Activated naive CD4-positive, alpha-beta T cell (primary cell): ENCODE data around the gene JCAD.

ENCODE experiments used
- DNase-seq, 4 experiments: peaks; one replicate each; lab custom pipeline; 2025; lab: John Stamatoyannopoulos, UW

Gene JCAD

DNA sequence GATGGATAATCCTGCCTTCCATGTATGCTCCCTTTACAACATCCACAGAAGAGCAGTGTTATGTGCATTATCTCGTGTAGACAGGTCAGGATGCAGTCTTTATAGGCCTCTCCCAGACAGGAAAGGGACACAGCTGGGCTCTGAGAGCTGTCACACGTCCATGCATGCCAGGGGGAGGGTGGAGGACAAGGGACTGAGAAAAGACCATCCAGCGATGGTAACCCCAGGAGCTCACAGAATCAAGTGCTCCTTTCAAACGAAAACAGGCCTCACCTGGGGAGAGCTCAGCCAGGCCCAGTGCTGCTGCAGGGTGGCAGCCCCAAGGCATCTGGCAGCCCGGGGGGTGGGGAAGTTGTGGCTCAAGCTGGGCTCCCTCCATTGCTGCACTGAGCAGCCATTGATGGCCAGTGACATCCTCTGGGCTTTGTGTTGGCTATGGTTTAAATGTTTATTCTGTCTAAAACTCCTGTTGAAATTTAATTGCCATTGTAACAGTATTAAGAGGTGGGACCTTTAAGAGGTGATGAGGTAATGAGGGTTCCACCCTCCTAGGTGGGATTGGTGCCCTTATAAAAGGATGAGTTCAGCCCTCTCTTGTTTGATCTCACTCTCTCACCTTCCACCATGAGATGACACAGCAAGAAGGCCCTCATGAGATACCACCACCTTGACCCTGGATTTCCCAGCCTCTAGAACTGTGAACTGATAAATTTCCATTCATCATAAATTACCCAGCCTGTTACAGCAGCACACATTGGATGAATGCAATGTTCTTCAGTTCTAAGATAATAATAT, 15.7 kb downstream of the JCAD start:
- no peak for DNase-seq

DNA sequence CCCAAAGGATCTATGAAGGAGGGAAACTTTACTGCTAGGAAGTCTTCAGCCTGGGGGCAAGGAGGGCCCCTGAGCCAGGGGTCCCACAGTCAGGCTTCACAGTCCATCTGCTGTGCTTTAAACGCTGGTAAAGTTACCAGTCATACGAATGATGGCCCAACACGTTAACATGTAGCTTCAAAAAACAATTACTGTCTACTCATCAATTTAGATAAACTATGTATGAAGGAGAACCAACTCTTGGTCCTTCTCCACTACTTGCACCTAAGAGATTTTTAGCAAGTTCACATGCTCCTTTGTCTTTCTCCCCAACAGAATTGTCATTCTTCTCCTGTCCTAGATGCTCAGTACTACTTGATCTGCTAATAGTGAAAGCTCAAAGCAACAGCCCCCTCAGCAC, 16.6 kb downstream of the JCAD start:
- no peak for DNase-seq

DNA sequence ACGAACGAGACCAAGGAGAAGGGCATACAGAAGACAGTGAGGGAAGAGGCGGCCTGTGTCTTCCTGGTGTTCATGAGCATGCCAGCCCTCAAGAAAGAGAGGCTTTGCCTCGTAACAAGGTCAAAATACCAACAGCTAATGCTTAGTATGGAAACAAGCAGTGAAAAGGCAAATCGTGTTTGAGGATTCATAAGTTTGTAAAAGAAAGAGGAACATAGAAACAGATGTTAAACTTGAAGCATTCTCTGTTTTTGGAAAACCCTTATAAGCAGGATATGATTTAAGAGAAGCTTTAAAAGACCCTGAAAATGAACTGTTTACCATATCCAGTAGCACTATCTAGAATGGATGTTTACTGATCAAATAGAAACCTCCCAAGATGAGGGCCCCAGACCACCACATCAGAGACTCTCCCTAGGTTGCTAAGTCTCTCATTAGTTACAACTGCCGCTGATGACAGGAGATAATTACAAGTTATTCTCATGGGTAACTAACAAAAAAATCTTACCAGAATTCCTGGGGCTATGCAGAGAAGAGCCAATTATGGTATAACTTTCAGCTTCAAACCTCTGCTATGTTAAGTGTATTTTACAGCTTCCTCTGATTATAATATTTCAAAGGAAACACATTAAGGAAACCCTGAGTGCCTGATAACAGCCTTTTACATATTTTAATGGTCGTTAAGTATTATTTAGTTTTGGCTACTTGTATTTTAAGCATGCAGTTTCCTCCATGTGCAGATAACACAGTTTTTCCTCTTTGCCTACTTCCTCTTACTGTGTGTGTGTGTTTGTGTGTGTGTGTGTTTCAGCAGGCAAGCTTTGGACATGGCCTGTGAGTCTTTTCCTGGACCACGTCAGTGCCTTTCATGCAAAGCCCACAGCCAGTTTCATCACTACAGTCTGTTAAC, 17.9 kb downstream of the JCAD start:
- DNase-seq, result no peak

DNA sequence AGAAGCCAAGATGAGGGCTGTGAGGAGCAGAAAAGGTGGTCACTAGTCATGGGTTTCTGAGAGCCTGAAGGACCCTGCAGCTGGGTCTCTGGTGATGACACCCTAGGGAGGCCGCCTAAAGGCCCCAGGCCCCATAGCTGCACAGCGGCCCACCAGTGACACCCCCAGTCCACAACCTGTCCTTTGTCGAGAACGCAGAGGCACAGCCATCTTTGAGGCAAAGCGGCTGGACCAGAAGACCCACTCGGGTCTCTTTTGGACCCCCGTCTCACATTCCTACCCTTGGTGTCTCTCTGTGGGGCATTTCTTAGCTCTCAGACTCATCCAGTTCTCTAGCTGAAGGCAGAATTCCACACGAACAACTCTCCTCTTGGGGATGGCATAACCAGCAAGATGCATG, 18.8 kb downstream of the JCAD start:
- DNase-seq, result no peak

DNA sequence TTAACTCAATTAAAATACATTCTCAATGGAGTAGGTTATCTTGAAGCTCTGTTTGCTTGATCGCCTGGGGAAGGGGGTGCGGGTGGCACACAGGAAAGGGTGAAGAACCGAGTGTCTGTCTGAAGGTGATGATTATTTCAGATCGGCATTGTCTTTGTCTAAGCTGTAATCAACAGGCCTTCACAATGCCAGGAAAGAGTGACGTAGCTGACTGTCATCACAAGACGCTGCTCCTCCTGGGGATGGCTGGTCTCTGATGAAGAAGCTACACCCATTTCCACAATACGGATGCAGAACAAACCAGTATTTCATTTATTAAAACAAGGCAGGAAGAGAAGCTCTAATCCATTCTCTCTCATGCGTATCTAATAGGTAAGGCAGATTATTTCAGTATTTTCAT, 19.4 kb downstream of the JCAD start:
- no peak for DNase-seq

DNA sequence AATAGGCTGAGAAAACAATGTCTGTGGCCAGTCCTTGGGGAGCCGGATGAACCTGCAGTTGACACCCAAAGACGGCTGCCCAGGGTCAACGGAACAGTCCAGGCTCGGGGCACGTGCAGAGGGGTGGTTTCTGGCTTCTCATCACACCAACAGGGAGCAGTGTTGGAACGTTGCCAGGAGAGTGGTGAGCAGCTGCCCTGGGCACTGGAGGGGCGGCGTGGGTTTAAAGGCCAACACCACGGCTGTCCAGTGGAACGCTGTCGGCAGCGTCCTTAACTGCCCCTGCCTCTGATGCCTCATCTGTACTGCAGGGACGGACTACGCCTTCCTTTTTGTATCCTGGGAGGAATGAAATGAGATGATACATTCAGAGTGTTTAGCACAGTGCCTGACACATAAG, 19.8 kb downstream of the JCAD start:
- no peak for DNase-seq

DNA sequence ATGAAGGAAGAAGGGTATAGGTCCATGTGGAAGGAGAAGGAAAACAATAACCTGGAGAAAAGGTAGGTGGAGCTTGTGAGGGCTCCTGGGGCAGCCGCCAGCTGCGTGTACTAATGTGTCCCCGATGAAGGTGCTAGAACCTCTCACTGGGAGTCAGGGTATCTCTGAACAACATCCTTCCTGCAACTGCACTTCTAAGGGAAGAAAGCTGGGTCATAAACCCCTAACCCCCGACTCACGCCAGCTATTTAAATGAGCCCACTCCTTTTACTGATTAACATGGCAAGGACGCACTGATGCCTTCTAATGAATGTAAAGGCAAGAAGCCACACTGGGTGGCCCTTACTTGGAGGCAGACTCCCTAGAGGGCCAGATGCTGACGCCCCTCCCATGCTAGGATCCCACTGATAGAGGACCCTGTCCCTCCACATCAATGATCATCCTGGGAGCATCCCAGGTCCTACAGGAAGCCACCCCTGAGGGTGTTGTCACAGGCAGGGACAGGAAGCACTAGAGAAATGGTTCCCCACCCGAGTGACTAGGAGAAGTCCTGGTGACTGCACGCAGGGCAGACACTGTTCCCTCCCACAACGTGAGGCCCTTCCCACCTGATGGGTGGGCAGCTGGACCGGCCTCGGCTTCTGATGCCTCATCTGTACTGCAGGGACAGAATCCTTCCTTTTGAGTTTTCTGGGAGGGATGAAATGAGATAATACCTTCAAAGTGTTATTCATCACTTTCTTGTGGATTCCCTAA, 20.4 kb downstream of the JCAD start:
- no peak for DNase-seq

DNA sequence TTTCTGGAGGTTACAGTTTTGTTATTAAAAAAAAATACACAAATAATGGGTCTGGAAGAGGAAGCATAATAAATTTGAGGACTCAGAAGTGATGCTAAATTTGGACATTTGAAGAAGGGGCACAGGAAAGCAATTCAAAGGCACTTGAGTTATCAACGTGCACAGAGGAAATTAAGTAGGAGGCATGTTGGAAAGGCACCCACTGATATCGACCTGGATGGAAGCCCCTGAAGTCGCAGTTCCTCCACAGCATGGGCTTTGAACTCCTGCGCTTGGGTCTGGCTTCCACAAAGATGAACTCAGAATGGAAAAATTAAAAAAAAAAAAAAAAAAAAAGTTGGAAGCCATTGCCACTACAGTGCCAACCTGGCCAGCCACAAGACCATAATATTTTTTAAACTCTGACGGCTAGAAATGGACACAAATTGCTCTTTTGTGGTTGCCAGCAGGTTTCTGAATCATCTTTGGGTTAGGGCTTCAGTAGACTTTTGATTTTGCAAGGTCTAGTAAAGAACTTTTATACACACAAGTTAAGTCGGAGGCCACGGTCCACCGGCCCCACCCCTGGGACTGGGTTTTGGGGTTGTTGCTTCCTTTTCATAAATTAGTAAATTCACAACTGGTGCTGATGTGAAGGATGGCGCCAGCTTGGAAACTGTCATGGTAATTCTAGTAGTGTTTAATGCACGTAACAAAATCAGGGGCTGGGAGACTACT, 21.6 kb downstream of the JCAD start:
- DNase-seq, result no peak

DNA sequence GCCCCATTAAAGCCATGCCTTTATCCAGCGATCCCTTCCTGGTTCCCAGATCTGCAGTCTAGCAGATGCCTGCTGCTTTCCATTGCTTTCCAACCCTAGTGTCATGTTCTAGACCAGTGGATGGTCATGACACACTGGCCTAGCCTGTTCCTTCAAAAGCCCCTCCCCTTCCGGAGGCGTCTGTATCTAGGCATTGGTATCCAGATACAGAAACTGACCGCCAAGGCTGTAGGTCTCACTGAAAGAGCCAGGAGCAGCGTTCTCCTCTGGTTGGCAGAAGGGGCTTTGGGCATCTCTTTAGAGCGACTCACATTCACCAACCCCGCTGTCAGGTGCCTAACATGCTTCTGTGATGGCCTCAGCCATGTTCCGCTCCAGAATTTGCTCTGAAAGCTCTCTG, 22.6 kb downstream of the JCAD start:
- DNase-seq, result no peak

DNA sequence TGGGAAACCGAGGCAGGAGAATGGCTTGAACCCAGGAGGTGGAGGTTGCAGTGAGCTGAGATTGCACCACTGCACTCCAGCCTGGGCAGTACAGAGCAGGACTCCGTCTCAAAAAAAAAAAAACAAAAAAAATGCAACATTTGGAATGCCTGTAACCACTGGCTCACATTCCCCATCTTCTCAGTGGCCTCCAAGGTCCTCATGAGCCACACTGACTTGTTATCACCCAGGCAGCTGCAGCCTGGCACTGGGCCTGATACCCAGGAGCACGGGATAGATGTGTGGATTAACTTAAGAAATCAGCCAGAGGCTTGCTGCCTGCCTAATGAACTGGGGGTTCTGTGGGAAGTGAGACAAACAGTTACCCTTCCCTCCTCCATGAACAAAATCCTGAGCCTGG, 23.0 kb downstream of the JCAD start:
- no peak for DNase-seq

DNA sequence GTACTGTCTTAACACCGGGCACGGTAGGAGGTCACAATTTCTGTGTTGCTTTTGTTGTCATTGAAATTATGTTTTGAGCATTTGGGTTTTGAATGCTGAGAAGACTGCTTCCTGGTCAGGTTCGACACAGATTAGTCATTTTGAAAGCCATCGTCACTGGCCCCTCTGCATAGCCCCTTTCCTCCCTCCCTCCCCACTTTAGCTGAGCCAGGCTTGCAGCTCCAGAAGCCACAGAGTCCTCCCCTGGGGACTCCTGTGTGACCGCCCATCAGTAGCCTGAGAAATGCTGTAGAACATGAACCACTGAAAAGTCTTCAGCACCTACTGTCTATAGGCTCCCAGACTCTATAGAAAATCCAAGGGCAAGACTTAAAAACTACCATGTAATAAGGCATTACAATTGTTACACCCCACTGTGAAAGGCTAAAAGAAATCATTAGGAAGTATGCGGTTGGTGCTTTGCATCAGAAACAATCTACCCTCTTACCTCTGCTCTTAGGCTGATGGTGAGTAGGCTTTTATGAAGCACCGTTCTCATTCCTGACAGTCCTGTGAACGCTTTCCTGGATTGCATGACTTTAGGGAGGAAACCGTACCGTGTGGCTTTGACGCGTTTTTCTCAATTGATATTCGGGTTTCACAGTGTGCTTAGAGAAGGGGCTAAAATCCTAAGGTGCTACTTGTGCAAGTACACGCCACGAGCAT, 24.8 kb downstream of the JCAD start:
- DNase-seq, result no peak

DNA sequence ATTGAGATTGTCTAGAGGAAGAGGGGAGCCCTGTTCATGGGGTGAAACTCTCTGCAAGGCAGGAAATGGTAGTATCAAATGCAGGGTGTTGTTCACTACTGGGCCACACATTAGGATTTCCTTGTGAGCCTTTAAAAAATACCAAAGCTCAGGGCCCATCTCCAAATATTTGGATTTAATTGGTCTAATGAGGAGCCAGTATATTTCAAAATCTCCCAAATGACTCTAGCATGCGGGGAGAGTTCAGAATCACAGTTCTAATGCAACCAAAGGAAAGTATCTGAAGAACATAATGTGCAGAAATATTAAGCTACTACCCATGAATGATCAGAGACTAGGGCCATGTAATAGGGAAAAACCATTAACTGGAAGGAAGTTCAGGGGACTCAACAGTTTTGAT, 27.3 kb downstream of the JCAD start:
- no peak for DNase-seq

DNA sequence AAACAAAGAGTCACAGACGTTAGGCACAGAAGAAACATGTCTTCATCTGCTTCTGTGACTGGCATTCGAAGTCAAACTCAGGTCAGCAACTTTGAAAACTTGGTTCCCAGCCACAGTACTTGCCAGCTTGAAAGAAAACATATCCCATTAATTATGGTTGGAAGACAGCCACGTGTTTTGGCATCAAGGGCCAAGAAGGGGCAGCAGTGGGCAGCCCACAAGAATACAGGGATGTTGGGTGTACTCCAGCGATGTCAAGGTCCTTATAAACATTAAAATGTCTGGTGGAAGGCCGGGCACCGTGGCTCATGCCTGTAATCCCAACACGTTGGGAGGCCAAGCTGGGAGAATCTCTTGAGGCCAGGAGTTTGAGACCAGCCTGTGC, 29.5 kb downstream of the JCAD start:
- DNase-seq, result no peak

DNA sequence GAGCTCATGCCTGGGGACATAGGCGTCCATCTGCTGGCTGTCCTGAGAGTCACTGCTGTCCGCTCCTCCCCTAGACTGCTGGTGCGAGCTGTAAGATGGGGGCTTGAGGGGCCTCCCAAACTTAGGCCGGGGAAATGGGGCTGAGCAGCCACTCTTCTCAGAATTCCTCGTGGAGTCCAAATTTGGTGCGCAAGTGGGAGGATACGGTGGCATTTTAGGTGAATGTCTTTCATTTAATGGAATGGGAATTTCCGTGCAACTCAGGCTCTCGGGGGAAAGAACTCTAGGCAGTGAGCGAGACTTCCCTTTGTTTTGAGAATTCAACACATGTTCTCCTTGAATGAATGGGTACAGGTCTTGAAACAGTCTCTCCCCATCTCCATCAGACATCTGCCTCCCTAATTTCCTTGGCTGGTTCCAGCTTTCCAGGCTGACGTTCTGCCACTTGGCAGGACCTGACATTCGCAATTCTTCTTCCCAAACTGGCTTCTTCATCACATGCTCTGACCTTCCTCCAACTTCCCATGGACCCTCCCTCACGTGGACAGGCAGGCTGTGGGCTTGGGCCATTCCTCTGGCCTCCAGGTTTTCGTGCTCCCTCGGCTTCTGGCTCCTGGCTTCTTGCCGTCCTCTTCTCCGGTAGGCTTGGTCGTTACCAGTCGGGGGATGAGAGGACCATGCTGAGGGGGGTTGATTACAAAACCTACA, 30.1 kb downstream of the JCAD start:
- no peak for DNase-seq

DNA sequence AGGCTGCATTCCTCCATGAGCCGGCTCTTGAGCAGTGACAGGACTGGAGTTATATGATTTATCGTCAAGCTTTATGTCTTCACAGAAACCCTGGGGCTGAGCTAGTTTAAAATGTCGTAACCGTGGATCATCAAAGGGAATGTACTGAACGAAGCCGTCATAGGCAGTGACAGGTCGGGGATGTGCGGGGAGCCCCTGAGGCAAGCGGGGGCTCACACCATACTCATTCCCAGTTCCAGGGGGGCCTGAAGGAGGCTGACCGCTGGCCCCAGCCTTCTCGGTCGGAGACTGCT, 30.7 kb downstream of the JCAD start:
- no peak for DNase-seq

DNA sequence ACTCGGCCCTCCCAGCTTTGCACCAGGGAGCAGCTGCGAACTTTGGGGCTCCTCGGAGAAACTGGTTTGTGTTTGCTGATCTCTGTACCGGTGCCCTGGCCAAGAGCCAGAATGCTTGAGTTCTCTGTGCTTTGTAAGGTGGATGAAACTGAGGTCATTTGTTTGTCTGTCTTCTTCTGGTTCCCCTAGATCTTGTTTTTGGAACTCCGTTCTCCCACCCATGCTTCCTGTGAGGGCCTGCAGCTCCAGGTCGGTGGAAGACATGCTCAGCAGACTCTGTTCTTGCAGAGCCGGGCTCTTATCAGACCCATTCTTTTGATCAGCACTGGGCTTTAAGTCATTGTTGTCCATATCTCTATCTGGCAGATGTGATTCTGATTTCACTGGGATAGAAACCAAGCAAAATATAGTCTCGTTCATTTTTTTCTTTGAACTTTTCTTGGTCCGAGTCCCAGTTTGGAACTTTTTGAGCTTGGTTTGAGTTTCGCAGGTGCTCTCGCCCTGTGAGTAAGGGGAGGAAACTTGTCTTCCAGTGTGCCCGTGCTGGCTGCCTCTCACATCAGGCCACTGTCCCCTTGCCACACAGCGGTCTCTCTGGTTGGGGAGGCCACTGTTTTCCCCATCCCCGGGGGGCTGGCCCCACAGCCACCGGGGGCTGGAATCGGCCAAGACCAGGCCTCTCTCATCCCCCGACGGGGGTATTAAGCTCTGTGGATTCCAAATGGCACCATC, 31.2 kb downstream of the JCAD start:
- DNase-seq, result peak in 1 of 4 experiments; percentile 14

DNA sequence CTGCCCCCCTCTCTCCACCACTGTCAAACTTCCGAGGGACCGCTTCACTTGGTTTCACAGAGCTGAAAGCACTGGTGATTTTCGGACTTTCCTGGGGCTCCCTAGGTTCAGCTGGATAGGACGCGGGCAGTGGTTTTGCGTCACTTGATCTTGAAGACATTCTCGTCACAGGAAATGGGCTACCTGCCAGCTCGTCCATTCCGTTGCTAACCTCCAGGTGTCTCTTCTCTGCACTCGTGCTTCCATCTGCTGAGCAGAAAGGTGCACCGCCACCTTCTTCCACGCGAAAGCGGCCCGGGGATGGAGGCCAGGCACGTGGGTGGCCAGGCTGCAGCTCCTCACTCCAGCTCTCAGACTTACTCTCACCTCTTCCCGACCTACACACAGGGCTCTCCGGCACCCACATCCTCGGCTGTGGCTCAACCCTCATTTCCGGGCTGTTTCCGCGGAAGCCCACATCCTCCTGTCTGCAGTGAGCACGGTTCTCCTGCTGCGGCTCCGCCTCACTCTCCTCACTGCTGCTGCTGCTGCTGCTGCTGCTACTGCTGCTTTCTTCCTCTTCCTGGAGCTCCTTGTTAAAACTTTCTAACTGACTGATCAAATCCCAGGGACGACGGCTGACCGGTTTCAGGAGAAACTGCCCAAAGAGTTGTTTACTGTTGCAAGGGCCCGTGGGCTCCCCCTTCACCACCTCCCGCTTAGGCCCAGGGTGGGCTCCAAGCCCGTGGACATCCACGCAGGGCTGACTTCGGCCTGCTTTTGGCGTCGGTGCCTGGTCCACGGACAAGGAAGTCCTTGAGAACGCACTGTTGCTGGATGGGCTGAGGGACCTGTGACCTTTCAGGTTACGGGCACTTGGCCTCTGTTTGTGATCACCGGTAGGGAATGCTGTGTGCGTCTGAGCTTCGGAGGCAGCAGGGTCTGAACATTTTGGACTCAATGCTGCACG, 32.1 kb downstream of the JCAD start:
- peak; percentile 41 to 77 (median 62) for DNase-seq

DNA sequence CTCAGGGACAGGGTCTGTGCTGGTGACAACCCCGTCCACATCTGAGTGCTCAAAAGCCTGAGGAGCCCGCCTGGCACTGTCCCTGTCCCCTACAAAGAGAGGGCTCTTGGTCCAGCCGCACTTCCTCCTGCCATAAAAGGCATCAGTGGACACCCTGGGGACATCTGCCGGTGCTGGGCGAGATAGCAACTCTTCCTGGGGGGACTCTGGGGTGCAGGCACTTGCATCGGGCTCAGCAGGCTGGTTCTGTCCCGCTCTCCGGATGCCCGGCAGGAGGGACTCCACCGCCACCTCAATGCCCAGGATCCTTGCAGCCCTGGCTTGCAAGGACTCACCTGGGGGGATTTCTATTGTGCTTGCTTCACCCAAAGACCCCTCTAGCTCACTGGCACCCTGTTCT, 32.8 kb downstream of the JCAD start:
- DNase-seq, result no peak

DNA sequence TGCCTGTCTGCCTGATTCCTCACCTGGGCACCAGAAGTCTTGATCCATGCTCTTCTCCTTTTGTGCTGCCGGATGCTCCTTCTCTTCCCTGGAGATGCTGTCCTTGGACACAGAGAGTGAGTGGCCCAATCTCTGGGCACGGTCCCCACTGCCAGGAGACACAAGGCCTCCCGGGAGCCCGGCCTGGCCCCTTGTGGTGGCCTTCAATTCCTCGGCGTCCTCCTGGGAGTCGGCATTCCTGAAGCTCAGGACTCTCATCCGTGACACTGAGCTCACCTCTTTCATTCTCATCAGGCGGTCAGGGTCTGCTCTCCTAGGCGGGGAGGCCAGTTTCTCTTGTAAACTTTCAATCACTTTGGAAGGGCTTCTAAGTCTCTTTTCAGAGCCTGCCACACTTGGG, 33.3 kb downstream of the JCAD start:
- no peak for DNase-seq
